Urinary bladder (tissue), 4 donors: ENCODE results near the gene B2M. TPM values are rescaled to one million over a fixed set of nuclear protein-coding genes. Genes with fewer than 3 reads are reported as not detected.
"Not testable (repeated sequence)": the region's sequence is repeated elsewhere in the genome, so short reads cannot be mapped to it uniquely, and the experiment has no call there.

Experiments
- DNase-seq: peaks from one replicate; pipeline ENCODE4 v3.0.0-alpha.2; 2015; ENCODE audit errors: extremely low spot score
- H3K27ac ChIP-seq: one replicate; pipeline ENCODE4 v1.5.1; 2013; ENCODE audit warnings: low read depth, mild to moderate bottlenecking, moderate library complexity
- H3K36me3 ChIP-seq: one replicate; pipeline ENCODE4 v1.6.1; 2013; ENCODE audit warnings: mild to moderate bottlenecking, moderate library complexity; ENCODE audit not compliant: insufficient read depth
- H3K4me1 ChIP-seq: one replicate; pipeline ENCODE4 v1.6.1; 2013; ENCODE audit warnings: mild to moderate bottlenecking, moderate library complexity; ENCODE audit not compliant: insufficient read depth
- H3K4me3 ChIP-seq: one replicate; pipeline ENCODE4 v1.5.1; 2013; ENCODE audit warnings: low read depth, low read length
- WGBS: extraction: QIAGEN DNeasy Blood & Tissue Kit; methylation state at CpG from one replicate; pipeline ENCODE4 v1.1.7; 2013; 5-methylcytosine and 5-hydroxymethylcytosine counted together
- polyA plus RNA-seq: library from polyadenylated mRNA; stranded (reverse); fragments of 200-250 nt; gene quantifications from one replicate; pipeline ENCODE4 v1.2.3, GENCODE V29; 2013
- small RNA-seq: library from RNA; depleted of rRNA; stranded (forward); fragments of <200 nt; gene quantifications from one replicate; pipeline ENCODE3, GENCODE V24; 2014
- total RNA-seq: library from RNA; depleted of rRNA; stranded (reverse); fragments of >200 nt; gene quantifications from one replicate; pipeline ENCODE4 v1.2.3, GENCODE V29; 2014
- donor health status: healthy with polysubstance abuse.
- donor health status: healthy.

The B2M gene
- total and polyA plus RNA-seq, 2 donors, result 1,910 to 3,964 TPM

GRCh38 chr15:44739222-44739847, 28.0 kb downstream of the B2M start:
- WGBS, result 84% methylated on average over 22 of the region's 24 CpGs
- not testable (repeated sequence) for H3K27ac ChIP-seq

GRCh38 chr15:44743454-44743853, 32.1 kb downstream of the B2M start:
- H3K27ac ChIP-seq, result not testable (repeated sequence)

More at GRCh38 chr15:44739222-44739847, 28.0 kb downstream of the B2M start:
- H3K36me3 ChIP-seq, DNase-seq, H3K4me1 ChIP-seq, H3K4me3 ChIP-seq: not testable (repeated sequence)

GRCh38 chr15:44753345-44753744, 42.0 kb downstream of the B2M start:
- Histone ChIP-seq H3K4me3 (no peak overlapping the region), H3K27ac (no peak overlapping the region), H3K36me3 (no peaks in the 10 kb centered on the region), H3K4me1 (no peaks in the 10 kb centered on the region)
- no peak for DNase-seq
- 95% methylated on average over 1 of the region's 1 CpG for WGBS

More at GRCh38 chr15:44743454-44743853, 32.1 kb downstream of the B2M start:
- H3K4me1 ChIP-seq, H3K4me3 ChIP-seq, H3K36me3 ChIP-seq, DNase-seq: not testable (repeated sequence)
- WGBS, result 95% methylated on average over 1 of the region's 2 CpGs

- Histone ChIP-seq H3K4me3 (no peak overlapping the region), H3K4me1 (no peaks in the 10 kb centered on the region), H3K27ac (no peak overlapping the region), H3K36me3 (no peaks in the 10 kb centered on the region)
- 67% methylated on average over 2 of the region's 2 CpGs for WGBS
- no peak for DNase-seq
These were observed 51.9 kb downstream of the B2M start for GRCh38 chr15:44763187-44763586.

GRCh38 chr15:44763848-44764247, 52.5 kb downstream of the B2M start:
- H3K27ac ChIP-seq, result no peak overlapping the region
- 66% methylated on average over 3 of the region's 3 CpGs for WGBS
- H3K36me3 ChIP-seq, result no peaks in the 10 kb centered on the region
- no peak for DNase-seq
- H3K4me1 ChIP-seq, result no peaks in the 10 kb centered on the region
- no peak overlapping the region for H3K4me3 ChIP-seq

- H3K4me1 ChIP-seq, result no peaks in the 10 kb centered on the region
- no peak for DNase-seq
- 34% methylated on average over 3 of the region's 3 CpGs for WGBS
These were observed 53.7 kb downstream of the B2M start for GRCh38 chr15:44765036-44765435.

More at GRCh38 chr15:44765036-44765435, 53.7 kb downstream of the B2M start:
- Histone ChIP-seq H3K36me3 (no peaks in the 10 kb centered on the region), H3K27ac (no peak overlapping the region), H3K4me3 (no peak overlapping the region)

Small RNAs within 50 kb of the gene (small RNA-seq; reads per million reads assigned to genes)
- gene RF00019, result not detected

Other genes with a start within 250 kb of the B2M start
- 63.2 TPM for gene EIF3J, start 174.4 kb upstream of the B2M start, total RNA-seq
- 43.3 TPM for gene EIF3J, start 174.4 kb upstream of the B2M start, polyA plus RNA-seq
- 136 TPM for gene SPG11, start 47.9 kb upstream of the B2M start, total RNA-seq
- gene SPG11, start 47.9 kb upstream of the B2M start, polyA plus RNA-seq, result 30.7 TPM
- 1.7 TPM for gene PATL2, start 194 bp upstream of the B2M start, total RNA-seq
- gene PATL2, start 194 bp upstream of the B2M start, polyA plus RNA-seq, result 0.57 TPM
- 22.0 TPM for gene TRIM69, start 25.0 kb downstream of the B2M start, total RNA-seq
- 40.8 TPM for gene TRIM69, start 25.0 kb downstream of the B2M start, polyA plus RNA-seq
- gene TERB2, start 245.2 kb downstream of the B2M start, total RNA-seq, result not detected
- gene TERB2, start 245.2 kb downstream of the B2M start, polyA plus RNA-seq, result not detected